Stomach smooth muscle (tissue), 2 donors: ENCODE data around the gene BANK1.

ENCODE experiments used
- H3K27ac ChIP-seq: one replicate; pipeline ENCODE4 v1.7.0; 2013; ENCODE audit warnings: mild to moderate bottlenecking, low read length, inconsistent platforms
- H3K27me3 ChIP-seq, 2 donors: one replicate each; pipeline ENCODE4 v1.7.0; 2013; ENCODE audit warnings: low read length in 2 of 2; ENCODE audit not compliant: insufficient read depth in 2 of 2, control insufficient read depth in 1 of 2
- H3K36me3 ChIP-seq, 2 donors: one replicate each; pipeline ENCODE4 v1.7.0; 2013; ENCODE audit warnings: low read length in 2 of 2; ENCODE audit not compliant: control insufficient read depth in 2 of 2, insufficient read depth in 2 of 2
- H3K4me1 ChIP-seq: one replicate; pipeline ENCODE4 v1.7.0; 2013; ENCODE audit warnings: low read length; ENCODE audit not compliant: control insufficient read depth, insufficient read depth
- H3K4me3 ChIP-seq, 2 donors: one replicate each; pipeline ENCODE4 v1.7.0; 2013; ENCODE audit warnings: low read length in 2 of 2
- H3K9ac ChIP-seq, 2 donors: one replicate each; pipeline ENCODE4 v1.7.0; 2013; ENCODE audit warnings: low read length in 2 of 2, mild to moderate bottlenecking in 1 of 2
- H3K9me3 ChIP-seq, 2 donors: one replicate each; pipeline ENCODE4 v1.7.0; 2013; ENCODE audit warnings: low read length in 2 of 2; ENCODE audit not compliant: control insufficient read depth in 2 of 2
- donor health status: healthy.
- donor health status: Pancreatic carcinoma.

The BANK1 gene

DNA sequence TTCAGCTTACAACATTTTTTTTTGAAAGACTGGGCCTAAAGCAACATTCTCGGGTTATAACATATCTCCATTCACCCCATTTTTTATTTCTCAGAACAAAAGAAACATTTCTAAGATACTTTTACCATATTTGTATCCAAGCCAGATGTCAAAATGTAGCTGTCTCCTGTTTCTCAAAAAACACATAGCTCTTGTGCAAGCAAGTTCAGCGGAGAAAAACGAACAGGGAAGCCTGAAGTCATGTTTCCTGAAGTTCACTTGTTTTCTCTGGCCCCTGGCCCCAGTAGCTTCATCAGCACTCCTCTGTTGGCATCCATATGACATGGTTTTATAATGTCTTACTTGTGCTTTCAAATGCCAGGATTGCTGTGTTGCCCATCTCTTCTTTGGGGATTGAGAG lies 218.2 kb downstream of the BANK1 start:
- no peaks in the 10 kb centered on the region for H3K9me3 ChIP-seq
- H3K9ac ChIP-seq: no peak overlapping the region
- H3K27ac ChIP-seq: no peak overlapping the region
- no peak overlapping the region for H3K4me3 ChIP-seq
- no peaks in the 10 kb centered on the region for H3K27me3 ChIP-seq
- no peaks in the 10 kb centered on the region for H3K4me1 ChIP-seq
- H3K36me3 ChIP-seq: no peaks in the 10 kb centered on the region

GRCh38 chr4:102022343-102022742 lies 231.8 kb downstream of the BANK1 start:
- Histone ChIP-seq H3K36me3 (no peaks in the 10 kb centered on the region), H3K9me3 (no peaks in the 10 kb centered on the region), H3K27me3 (no peaks in the 10 kb centered on the region), H3K4me1 (no peaks in the 10 kb centered on the region), H3K9ac (no peak overlapping the region), H3K27ac (no peak overlapping the region), H3K4me3 (no peak overlapping the region)

- Histone ChIP-seq H3K9me3 (no peaks in the 10 kb centered on the region), H3K36me3 (no peaks in the 10 kb centered on the region), H3K9ac (no peak overlapping the region)
These were observed 237.4 kb downstream of the BANK1 start for GRCh38 chr4:102027961-102028360.

DNA sequence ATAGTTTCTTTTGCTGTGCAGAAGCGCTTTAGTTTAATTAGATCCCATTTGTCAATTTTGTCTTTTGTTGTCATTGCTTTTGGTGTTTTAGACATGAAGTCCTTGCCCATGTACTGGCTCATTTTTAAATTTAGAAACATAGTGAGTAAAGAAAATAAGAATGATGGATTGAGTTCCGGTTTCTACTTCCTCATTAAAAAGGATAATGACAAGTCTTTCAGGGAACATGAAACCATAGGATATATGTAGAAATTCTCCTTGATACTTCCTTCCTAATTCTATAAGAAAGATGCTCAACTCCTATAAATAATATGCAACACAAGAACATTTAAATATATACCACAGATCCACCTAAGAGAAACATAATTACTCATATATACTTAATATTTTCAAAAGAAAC lies 240.9 kb downstream of the BANK1 start:
- Histone ChIP-seq H3K4me3 (no peak overlapping the region), H3K36me3 (no peaks in the 10 kb centered on the region), H3K9ac (no peak overlapping the region), H3K27ac (no peak overlapping the region), H3K27me3 (no peaks in the 10 kb centered on the region), H3K9me3 (no peaks in the 10 kb centered on the region), H3K4me1 (no peaks in the 10 kb centered on the region)

More at GRCh38 chr4:102027961-102028360, 237.4 kb downstream of the BANK1 start:
- Histone ChIP-seq H3K27me3 (no peaks in the 10 kb centered on the region), H3K4me3 (no peak overlapping the region), H3K27ac (no peak overlapping the region), H3K4me1 (no peaks in the 10 kb centered on the region)

DNA sequence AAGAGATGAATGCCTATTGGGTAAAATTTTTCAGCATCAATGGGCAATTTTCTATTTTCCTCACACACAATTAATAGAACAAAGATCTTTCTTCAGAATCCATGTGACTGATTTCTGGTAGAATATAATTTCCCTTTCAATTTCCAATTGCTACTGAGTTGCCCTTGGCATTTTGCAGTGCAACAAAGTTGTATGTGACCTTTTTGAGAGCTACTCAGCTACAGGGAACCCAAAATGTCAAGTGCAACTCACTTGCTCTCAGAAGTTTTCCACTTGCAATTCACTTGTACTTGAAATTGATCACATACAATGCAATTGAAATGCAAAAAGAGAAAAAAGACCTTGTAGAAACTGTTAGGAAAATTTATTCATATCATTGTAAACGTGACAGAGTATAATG lies 245.5 kb downstream of the BANK1 start:
- Histone ChIP-seq H3K27me3 (no peaks in the 10 kb centered on the region), H3K4me1 (no peaks in the 10 kb centered on the region), H3K36me3 (no peaks in the 10 kb centered on the region), H3K4me3 (no peak overlapping the region), H3K27ac (no peak overlapping the region), H3K9me3 (no peaks in the 10 kb centered on the region), H3K9ac (no peak overlapping the region)

GRCh38 chr4:102036619-102037376 lies 246.3 kb downstream of the BANK1 start:
- Histone ChIP-seq H3K36me3 (no peaks in the 10 kb centered on the region), H3K27ac (no peak overlapping the region), H3K4me1 (no peaks in the 10 kb centered on the region), H3K4me3 (no peak overlapping the region), H3K9me3 (no peaks in the 10 kb centered on the region), H3K27me3 (no peaks in the 10 kb centered on the region), H3K9ac (no peak overlapping the region)

DNA sequence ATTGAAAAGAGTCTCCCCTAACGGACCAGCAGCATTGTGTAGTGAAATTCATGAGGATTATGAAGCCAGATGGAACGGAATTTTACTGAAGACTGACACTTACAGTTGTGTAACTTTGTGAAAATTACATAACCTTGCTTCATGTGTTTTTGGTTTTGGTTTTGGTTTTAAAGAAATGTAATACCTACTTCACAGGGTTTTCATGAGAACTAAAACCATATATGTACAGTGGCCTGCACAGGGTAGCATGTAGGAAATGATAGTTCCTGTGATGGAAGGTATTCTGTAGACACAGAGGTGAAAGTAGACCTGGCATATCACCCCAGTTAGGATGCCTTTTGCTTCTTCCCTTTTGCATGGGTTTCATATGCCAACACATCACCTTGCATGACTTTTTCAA lies 247.0 kb downstream of the BANK1 start:
- Histone ChIP-seq H3K9me3 (no peaks in the 10 kb centered on the region), H3K4me3 (no peak overlapping the region), H3K36me3 (no peaks in the 10 kb centered on the region), H3K27me3 (no peaks in the 10 kb centered on the region), H3K4me1 (no peaks in the 10 kb centered on the region), H3K9ac (no peak overlapping the region), H3K27ac (no peak overlapping the region)

DNA sequence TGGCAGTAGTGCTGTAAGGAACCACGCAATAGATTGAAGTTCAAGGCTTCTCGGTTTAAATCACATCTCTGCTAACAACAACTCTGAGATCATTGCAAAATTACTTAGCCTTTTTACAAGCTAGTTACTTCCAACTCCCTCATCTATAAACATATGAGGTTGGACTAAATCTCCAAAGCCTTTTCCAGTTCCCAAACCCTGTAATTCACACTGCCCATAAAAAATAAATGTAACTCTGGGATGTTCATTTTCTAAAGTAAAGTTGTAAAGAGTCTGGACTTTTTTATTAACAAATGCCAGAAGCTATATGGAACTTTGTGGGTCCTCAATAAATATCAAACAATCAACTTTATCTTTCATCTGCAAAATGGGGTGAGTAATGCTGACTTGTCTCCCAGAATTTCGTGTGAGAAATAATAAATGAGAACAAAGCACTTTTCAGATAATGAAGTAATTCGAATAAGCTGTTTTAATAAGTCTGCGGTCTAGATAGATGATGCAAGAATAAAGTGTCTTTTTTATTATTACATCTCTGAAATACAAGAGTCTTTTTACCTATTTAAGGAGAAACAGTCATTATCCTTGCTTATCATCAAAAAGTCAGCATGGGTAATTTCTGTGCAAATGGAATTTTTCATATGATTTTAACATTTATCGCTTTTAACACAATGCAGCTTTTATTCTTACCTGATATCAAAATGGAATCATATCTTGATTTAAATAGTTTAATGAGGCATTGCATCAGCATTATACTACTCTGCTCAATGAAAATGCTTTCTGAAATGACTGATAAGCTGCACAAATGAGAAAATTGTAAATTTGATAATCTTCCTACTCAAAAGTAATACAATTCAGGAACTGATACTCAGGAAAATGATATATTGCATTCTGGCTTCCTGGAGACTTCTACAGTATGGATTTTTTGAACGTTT lies 252.6 kb downstream of the BANK1 start:
- no peak overlapping the region for H3K9ac ChIP-seq
- no peaks in the 10 kb centered on the region for H3K27me3 ChIP-seq
- H3K36me3 ChIP-seq: no peaks in the 10 kb centered on the region
- H3K27ac ChIP-seq: no peak overlapping the region
- H3K4me1 ChIP-seq: no peaks in the 10 kb centered on the region
- no peak overlapping the region for H3K4me3 ChIP-seq
- H3K9me3 ChIP-seq: no peaks in the 10 kb centered on the region

DNA sequence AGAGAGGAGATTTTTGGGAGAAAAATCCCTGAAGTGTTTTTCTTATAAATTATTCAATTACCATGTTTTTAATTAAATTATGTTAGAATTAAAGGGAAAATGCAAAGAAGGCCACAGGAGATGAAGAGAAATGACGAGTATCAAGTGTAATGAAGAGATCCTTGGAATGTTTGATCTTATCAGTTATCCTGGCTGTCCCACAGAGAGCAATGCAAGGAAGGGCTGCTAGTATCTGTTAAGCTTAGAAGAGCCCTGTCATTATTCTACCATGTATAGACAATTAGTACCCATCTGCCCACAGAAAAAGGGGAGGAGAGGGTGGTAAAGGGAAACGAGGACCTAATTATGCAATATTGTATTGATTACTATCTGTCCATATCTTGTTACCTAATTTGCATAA lies 257.1 kb downstream of the BANK1 start:
- H3K4me1 ChIP-seq: no peaks in the 10 kb centered on the region
- H3K27me3 ChIP-seq: no peaks in the 10 kb centered on the region
- no peak overlapping the region for H3K4me3 ChIP-seq
- H3K9ac ChIP-seq: no peak overlapping the region
- H3K36me3 ChIP-seq: no peaks in the 10 kb centered on the region
- no peaks in the 10 kb centered on the region for H3K9me3 ChIP-seq
- no peak overlapping the region for H3K27ac ChIP-seq

DNA sequence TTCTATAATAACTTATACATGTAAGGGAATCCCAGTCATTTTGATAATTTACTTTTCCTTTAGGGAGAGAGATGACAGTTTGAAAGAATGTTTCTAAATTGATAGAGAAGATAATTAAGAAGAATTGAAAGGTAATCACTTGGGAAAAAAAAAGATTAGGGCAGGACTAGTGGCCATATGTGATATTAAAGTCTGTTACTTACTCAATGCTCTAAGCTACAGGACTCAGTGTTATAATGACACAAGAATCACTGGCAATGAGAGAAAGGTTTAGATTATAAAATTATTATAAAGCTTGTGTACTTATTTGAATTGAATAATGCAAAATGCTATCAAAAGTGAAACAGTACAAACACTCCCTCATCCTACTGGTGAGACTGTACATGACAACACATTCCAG lies 265.3 kb downstream of the BANK1 start:
- Histone ChIP-seq H3K9ac (no peak overlapping the region), H3K27ac (no peak overlapping the region), H3K4me3 (no peak overlapping the region), H3K4me1 (no peaks in the 10 kb centered on the region), H3K27me3 (no peaks in the 10 kb centered on the region), H3K36me3 (no peaks in the 10 kb centered on the region), H3K9me3 (no peaks in the 10 kb centered on the region)

- no peaks in the 10 kb centered on the region for H3K27me3 ChIP-seq
- no peaks in the 10 kb centered on the region for H3K36me3 ChIP-seq
- no peak overlapping the region for H3K4me3 ChIP-seq
- no peak overlapping the region for H3K9ac ChIP-seq
- no peaks in the 10 kb centered on the region for H3K9me3 ChIP-seq
- H3K4me1 ChIP-seq: no peaks in the 10 kb centered on the region
- no peak overlapping the region for H3K27ac ChIP-seq
These were observed 266.6 kb downstream of the BANK1 start for GRCh38 chr4:102057122-102057521.
